Measurements from ENCODE around the gene MYBPC3.
A peak's percentile ranks its signal among the peaks of the same experiment; 100 is the strongest.

Gene MYBPC3

GRCh38 chr11:47398011-47398410 lies 45.5 kb upstream of the MYBPC3 start:
- no peak overlapping the region for H3K14ac ChIP-seq (ENCODE audit: low read length)

GRCh38 chr11:47396049-47396320 lies 43.5 kb upstream of the MYBPC3 start:
- Histone ChIP-seq H3K79me1 (ENCODE audit: low read length) (peaks cover 3% of the 10 kb centered on the region), H3K9ac (ENCODE audit: low read length) (no peak overlapping the region), H3K79me2 (ENCODE audit: control insufficient read depth, insufficient read depth, low read length, poor library complexity) (peaks cover 3% of the 10 kb centered on the region), H4K8ac (ENCODE audit: low read depth, low read length) (no peak overlapping the region), H2BK120ac (ENCODE audit: insufficient read depth, low read length, poor library complexity) (no peak overlapping the region), H3K18ac (ENCODE audit: low read length) (no peak overlapping the region), H3K4me3 (ENCODE audit: low read depth, low read length) (no peak overlapping the region), H3K27ac (ENCODE audit: low read depth, low read length) (no peak overlapping the region), H3K27me3 (ENCODE audit: insufficient read depth, low read length) (no peaks in the 10 kb centered on the region), H3K4me2 (ENCODE audit: low read length) (no peak overlapping the region), H3K36me3 (ENCODE audit: control insufficient read depth in 1 of 2, insufficient read depth in 2 of 2, low read length in 2 of 2) (no peaks in the 10 kb centered on the region), H3K4ac (ENCODE audit: low read depth, low read length) (no peak overlapping the region), H2BK5ac (ENCODE audit: low read depth, low read length, poor library complexity) (no peak overlapping the region), H3K23ac (ENCODE audit: low read length) (no peak overlapping the region), H2BK12ac (ENCODE audit: low read length) (no peak overlapping the region), H2AFZ (ENCODE audit: insufficient read depth, low read length, poor library complexity) (no peak overlapping the region), H4K12ac (ENCODE audit: low read depth, low read length) (no peak overlapping the region), H3K9me3 (ENCODE audit: insufficient read depth, low read depth, low read length) (no peaks in the 10 kb centered on the region), H4K91ac (ENCODE audit: low read depth, low read length) (no peak overlapping the region), H2AK5ac (ENCODE audit: low read length) (no peak overlapping the region), H3K14ac (ENCODE audit: low read length) (no peak overlapping the region), H3K4me1 (ENCODE audit: control insufficient read depth in 1 of 2, insufficient read depth in 2 of 2, low read length in 2 of 2) (peaks cover 0 to 4% of the 10 kb centered on the region in 2 experiments)
- no peak for DNase-seq
- no CpG with 5 or more reads among the region's 3 CpGs for WGBS (ENCODE audit: extremely low coverage, insufficient coverage, insufficient read length)

More at GRCh38 chr11:47398011-47398410, 45.5 kb upstream of the MYBPC3 start:
- no peak overlapping the region for H3K27ac ChIP-seq (ENCODE audit: low read depth, low read length)
- no peak overlapping the region for H2AK5ac ChIP-seq (ENCODE audit: low read length)
- H3K4me1 ChIP-seq (ENCODE audit: control insufficient read depth in 1 of 2, insufficient read depth in 2 of 2, low read length in 2 of 2) = peaks cover 0 to 4% of the 10 kb centered on the region in 2 experiments
- no peaks in the 10 kb centered on the region for H3K9me3 ChIP-seq (ENCODE audit: insufficient read depth, low read depth, low read length)
- no peaks in the 10 kb centered on the region for H3K27me3 ChIP-seq (ENCODE audit: insufficient read depth, low read length)
- H3K18ac ChIP-seq (ENCODE audit: low read length) = no peak overlapping the region
- H3K79me1 ChIP-seq (ENCODE audit: low read length) = peaks cover 3% of the 10 kb centered on the region
- DNase-seq = no peak
- H3K23ac ChIP-seq (ENCODE audit: low read length) = no peak overlapping the region
- peaks cover 3% of the 10 kb centered on the region for H3K79me2 ChIP-seq (ENCODE audit: control insufficient read depth, insufficient read depth, low read length, poor library complexity)
- H3K36me3 ChIP-seq (ENCODE audit: control insufficient read depth in 1 of 2, insufficient read depth in 2 of 2, low read length in 2 of 2) = no peaks in the 10 kb centered on the region
- no peak overlapping the region for H3K4me2 ChIP-seq (ENCODE audit: low read length)
- H3K4me3 ChIP-seq (ENCODE audit: low read depth, low read length) = no peak overlapping the region
- H4K8ac ChIP-seq (ENCODE audit: low read depth, low read length) = no peak overlapping the region
- H2AFZ ChIP-seq (ENCODE audit: insufficient read depth, low read length, poor library complexity) = no peak overlapping the region
- WGBS (ENCODE audit: extremely low coverage, insufficient coverage, insufficient read length) = no CpG with 5 or more reads among the region's 3 CpGs
- no peak overlapping the region for H3K4ac ChIP-seq (ENCODE audit: low read depth, low read length)
- H4K91ac ChIP-seq (ENCODE audit: low read depth, low read length) = no peak overlapping the region
- no peak overlapping the region for H2BK5ac ChIP-seq (ENCODE audit: low read depth, low read length, poor library complexity)
- H2BK120ac ChIP-seq (ENCODE audit: insufficient read depth, low read length, poor library complexity) = no peak overlapping the region
- H3K9ac ChIP-seq (ENCODE audit: low read length) = no peak overlapping the region
- no peak overlapping the region for H2BK12ac ChIP-seq (ENCODE audit: low read length)
- H4K12ac ChIP-seq (ENCODE audit: low read depth, low read length) = no peak overlapping the region

DNA sequence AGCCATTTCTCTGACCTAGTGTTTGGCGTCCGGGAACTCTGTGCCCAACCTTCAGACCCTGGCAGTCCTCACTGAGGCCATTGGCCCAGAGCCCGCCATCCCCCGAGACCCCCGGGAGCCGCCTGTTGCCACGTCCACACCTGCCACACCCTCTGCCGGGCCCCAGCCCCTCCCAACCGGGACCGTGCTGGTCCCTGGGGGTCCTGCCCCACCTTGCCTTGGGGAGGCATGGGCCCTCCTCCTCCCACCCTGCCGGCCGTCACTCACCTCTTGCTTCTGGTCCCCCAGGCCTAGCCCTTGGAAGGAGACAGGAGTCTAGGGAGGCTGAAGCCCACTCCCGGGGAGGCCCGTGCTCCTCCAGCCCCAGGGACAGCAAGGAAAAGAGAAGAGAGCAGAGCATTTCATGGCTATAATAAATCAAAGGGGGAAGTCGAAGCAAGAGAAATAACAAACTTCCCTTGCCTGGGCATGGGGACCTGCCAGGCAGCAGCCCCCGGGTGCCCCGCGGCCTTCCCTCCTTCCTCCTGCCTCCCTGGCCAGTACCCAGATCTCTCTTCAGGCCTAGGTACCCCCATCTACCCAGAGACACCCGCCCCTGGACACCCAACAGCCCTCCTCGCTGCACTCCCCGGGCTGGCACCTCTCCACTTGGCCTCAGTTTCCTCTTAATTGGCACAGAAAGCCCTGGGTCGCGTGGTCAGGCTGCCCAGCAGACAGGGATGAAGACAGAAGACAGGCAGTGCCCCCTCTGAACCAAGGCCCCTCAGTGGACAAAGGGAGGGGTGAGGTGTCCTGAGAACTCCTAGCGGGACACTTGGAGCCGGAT lies 42.9 kb upstream of the MYBPC3 start:
- H3K9me3 ChIP-seq (ENCODE audit: insufficient read depth, low read depth, low read length) = no peaks in the 10 kb centered on the region
- WGBS (ENCODE audit: extremely low coverage, insufficient coverage, insufficient read length) = no CpG with 5 or more reads among the region's 25 CpGs
- H2AFZ ChIP-seq (ENCODE audit: insufficient read depth, low read length, poor library complexity) = no peak overlapping the region
- H3K27me3 ChIP-seq (ENCODE audit: insufficient read depth, low read length) = no peaks in the 10 kb centered on the region
- H3K4me1 ChIP-seq (ENCODE audit: control insufficient read depth in 1 of 2, insufficient read depth in 2 of 2, low read length in 2 of 2) = peaks cover 0 to 4% of the 10 kb centered on the region in 2 experiments
- H3K4me2 ChIP-seq (ENCODE audit: low read length) = no peak overlapping the region
- no peak overlapping the region for H4K91ac ChIP-seq (ENCODE audit: low read depth, low read length)
- no peak overlapping the region for H3K23ac ChIP-seq (ENCODE audit: low read length)
- H3K14ac ChIP-seq (ENCODE audit: low read length) = no peak overlapping the region
- no peak overlapping the region for H2BK5ac ChIP-seq (ENCODE audit: low read depth, low read length, poor library complexity)
- no peak overlapping the region for H3K4ac ChIP-seq (ENCODE audit: low read depth, low read length)
- H2BK120ac ChIP-seq (ENCODE audit: insufficient read depth, low read length, poor library complexity) = no peak overlapping the region
- no peak overlapping the region for H2AK5ac ChIP-seq (ENCODE audit: low read length)
- no peak overlapping the region for H3K9ac ChIP-seq (ENCODE audit: low read length)
- H3K27ac ChIP-seq (ENCODE audit: low read depth, low read length) = no peak overlapping the region
- H3K79me2 ChIP-seq (ENCODE audit: control insufficient read depth, insufficient read depth, low read length, poor library complexity) = peaks cover 3% of the 10 kb centered on the region
- H3K4me3 ChIP-seq (ENCODE audit: low read depth, low read length) = no peak overlapping the region
- H2BK12ac ChIP-seq (ENCODE audit: low read length) = no peak overlapping the region
- no peak overlapping the region for H3K18ac ChIP-seq (ENCODE audit: low read length)
- H4K8ac ChIP-seq (ENCODE audit: low read depth, low read length) = peak overlapping the region; percentile 6
- H3K36me3 ChIP-seq (ENCODE audit: control insufficient read depth in 1 of 2, insufficient read depth in 2 of 2, low read length in 2 of 2) = no peaks in the 10 kb centered on the region
- DNase-seq = no peak
- H4K12ac ChIP-seq (ENCODE audit: low read depth, low read length) = no peak overlapping the region
- H3K79me1 ChIP-seq (ENCODE audit: low read length) = peaks cover 3% of the 10 kb centered on the region

- H3K27ac ChIP-seq (ENCODE audit: low read depth, low read length) = no peak overlapping the region
- no peak overlapping the region for H3K18ac ChIP-seq (ENCODE audit: low read length)
- no peak overlapping the region for H2AFZ ChIP-seq (ENCODE audit: insufficient read depth, low read length, poor library complexity)
- peak overlapping the region; percentile 20 for H4K91ac ChIP-seq (ENCODE audit: low read depth, low read length)
- no peak overlapping the region for H3K4ac ChIP-seq (ENCODE audit: low read depth, low read length)
- no peak overlapping the region for H3K4me3 ChIP-seq (ENCODE audit: low read depth, low read length)
- no peak overlapping the region for H2BK5ac ChIP-seq (ENCODE audit: low read depth, low read length, poor library complexity)
- DNase-seq = peak in 1 of 2 donors; percentile 31
- H3K27me3 ChIP-seq (ENCODE audit: insufficient read depth, low read length) = no peaks in the 10 kb centered on the region
- H3K9me3 ChIP-seq (ENCODE audit: insufficient read depth, low read depth, low read length) = no peaks in the 10 kb centered on the region
- H3K9ac ChIP-seq (ENCODE audit: low read length) = no peak overlapping the region
- no peak overlapping the region for H2AK5ac ChIP-seq (ENCODE audit: low read length)
- peaks cover 0 to under 1% of the 10 kb centered on the region in 2 experiments for H3K4me1 ChIP-seq (ENCODE audit: control insufficient read depth in 1 of 2, insufficient read depth in 2 of 2, low read length in 2 of 2)
- peak overlapping the region; percentile 6 for H4K8ac ChIP-seq (ENCODE audit: low read depth, low read length)
- H3K79me1 ChIP-seq (ENCODE audit: low read length) = no peaks in the 10 kb centered on the region
- no peak overlapping the region for H4K12ac ChIP-seq (ENCODE audit: low read depth, low read length)
- no peak overlapping the region for H3K23ac ChIP-seq (ENCODE audit: low read length)
- no peak overlapping the region for H3K14ac ChIP-seq (ENCODE audit: low read length)
- H2BK12ac ChIP-seq (ENCODE audit: low read length) = no peak overlapping the region
- H2BK120ac ChIP-seq (ENCODE audit: insufficient read depth, low read length, poor library complexity) = no peak overlapping the region
- WGBS (ENCODE audit: extremely low coverage, insufficient coverage, insufficient read length) = no CpG with 5 or more reads among the region's 39 CpGs
- no peaks in the 10 kb centered on the region for H3K79me2 ChIP-seq (ENCODE audit: control insufficient read depth, insufficient read depth, low read length, poor library complexity)
- H3K4me2 ChIP-seq (ENCODE audit: low read length) = no peak overlapping the region
- no peaks in the 10 kb centered on the region for H3K36me3 ChIP-seq (ENCODE audit: control insufficient read depth in 1 of 2, insufficient read depth in 2 of 2, low read length in 2 of 2)
These were observed 42.1 kb upstream of the MYBPC3 start for GRCh38 chr11:47394322-47395222.

Data from trophoblast cell (in vitro differentiated cells and primary cell).